Upper lobe of right lung (tissue), 1 donor: ENCODE results near the gene CHD5. TPM values are rescaled to one million over a fixed set of nuclear protein-coding genes. Genes with fewer than 3 reads are reported as not detected.

Experiments used
- ATAC-seq: fragments of 200-7000 bp; cut with Tn5 transposase; one replicate; pipeline ENCODE4 v1.9.1; 2020; ENCODE audit warnings: mild to moderate bottlenecking, moderate library complexity
- DNase-seq: peaks from one replicate; pipeline ENCODE4 v3.0.0-alpha.2; 2020
- H3K27ac ChIP-seq: fragments of 200-600 bp; one replicate; pipeline ENCODE4 v1.8.0; 2022
- H3K27me3 ChIP-seq: fragments of 200-600 bp; one replicate; pipeline ENCODE4 v1.8.0; 2022; ENCODE audit warnings: mild to moderate bottlenecking
- H3K36me3 ChIP-seq: fragments of 200-600 bp; one replicate; pipeline ENCODE4 v1.8.0; 2022
- H3K4me1 ChIP-seq: fragments of 200-600 bp; one replicate; pipeline ENCODE4 v1.8.0; 2022
- H3K4me3 ChIP-seq: fragments of 200-600 bp; one replicate; pipeline ENCODE4 v1.8.0; 2022; ENCODE audit warnings: mild to moderate bottlenecking
- H3K9me3 ChIP-seq: fragments of 200-600 bp; one replicate; pipeline ENCODE4 v1.8.0; 2022
- CTCF ChIP-seq: fragments of 200-600 bp; IDR thresholded peaks from one replicate; pipeline ENCODE4 v1.8.0; 2022; ENCODE audit warnings: antibody characterized with exemption
- intact Hi-C: fragments of 100-400 bp; cut with DNase I; formaldehyde crosslinking; loops from one replicate; pipeline ENCODE4 v1.11.0; 2022
- total RNA-seq: library from RNA; stranded (reverse); fragmentation: NEBNext Ultra II Directional; extraction: Animal tissue kit (Norgen Biotek cat#: 25700); gene quantifications from one replicate; pipeline ENCODE4 v1.2.1, GENCODE V29; 2021
- donor health status: DM: no; HTN: yes; CAD: no; lungs with severe emphysema.

CHD5 gene
- total RNA-seq, 1 donor from 2014 or later = 0.23 TPM

GRCh38 chr1:6188466-6188865 is 8.3 kb upstream of the CHD5 start:
- DNase-seq (no peak), ATAC-seq (no peak)
- Histone ChIP-seq H3K27me3 (no peaks in the 10 kb centered on the region), H3K36me3 (peaks cover 85% of the 10 kb centered on the region), H3K9me3 (no peaks in the 10 kb centered on the region), H3K4me3 (no peak overlapping the region), H3K27ac (no peak overlapping the region), H3K4me1 (no peaks in the 10 kb centered on the region)
- no peak for TF ChIP-seq CTCF
- intact Hi-C loops = no loop called here

GRCh38 chr1:6185635-6186382 is 5.7 kb upstream of the CHD5 start:
- ATAC-seq = peak; percentile 32
- Histone ChIP-seq H3K9me3 (no peaks in the 10 kb centered on the region), H3K36me3 (peaks cover 61% of the 10 kb centered on the region), H3K27me3 (peaks cover 7% of the 10 kb centered on the region), H3K4me1 (peaks cover 6% of the 10 kb centered on the region), H3K4me3 (no peak overlapping the region), H3K27ac (no peak overlapping the region)
- peak; percentile 39 for TF ChIP-seq CTCF
- DNase-seq = no peak
- intact Hi-C loops = no loop called here

- H3K4me3 ChIP-seq = no peak overlapping the region
- peaks cover 55% of the 10 kb centered on the region for H3K36me3 ChIP-seq
- H3K27me3 ChIP-seq = peaks cover 13% of the 10 kb centered on the region
- intact Hi-C loops = no loop called here
- TF ChIP-seq CTCF = no peak
- H3K4me1 ChIP-seq = peaks cover 8% of the 10 kb centered on the region
- no peaks in the 10 kb centered on the region for H3K9me3 ChIP-seq
- H3K27ac ChIP-seq = no peak overlapping the region
- DNase-seq (no peak), ATAC-seq (no peak)
Measured at GRCh38 chr1:6185151-6185550, 5.0 kb upstream of the CHD5 start.

GRCh38 chr1:6184083-6184783 is 4.1 kb upstream of the CHD5 start:
- Histone ChIP-seq H3K9me3 (no peaks in the 10 kb centered on the region), H3K36me3 (peaks cover 46% of the 10 kb centered on the region), H3K27me3 (peaks cover 18% of the 10 kb centered on the region), H3K4me3 (no peak overlapping the region), H3K4me1 (peaks cover 9% of the 10 kb centered on the region), H3K27ac (no peak overlapping the region)
- DNase-seq = no peak
- TF ChIP-seq CTCF = no peak
- ATAC-seq = no peak
- intact Hi-C loops = no loop called here

GRCh38 chr1:6183520-6183989 is 3.4 kb upstream of the CHD5 start:
- ATAC-seq (no peak), DNase-seq (no peak)
- no peak overlapping the region for H3K4me3 ChIP-seq
- no peak for TF ChIP-seq CTCF
- peaks cover 25% of the 10 kb centered on the region for H3K27me3 ChIP-seq
- no peak overlapping the region for H3K27ac ChIP-seq
- intact Hi-C loops = no loop called here
- no peaks in the 10 kb centered on the region for H3K9me3 ChIP-seq
- H3K4me1 ChIP-seq = peaks cover 16% of the 10 kb centered on the region
- H3K36me3 ChIP-seq = peaks cover 39% of the 10 kb centered on the region
